ENCODE results near the gene BLOC1S2.
"Not testable (repeated sequence)": the region's sequence is repeated elsewhere in the genome, so short reads cannot be mapped to it uniquely, and the experiment has no call there.

BLOC1S2 gene

GRCh38 chr10:100286051-100287033 is at the start of gene BLOC1S2:
Gene BLOC1S2 (minus strand): TSS chr10:100286680. CDS start chr10:100286659, 21 bp downstream.
- DNase-seq: peak; percentile 85 to 87

- no peak for DNase-seq
These were observed 48.3 kb upstream of the BLOC1S2 start for GRCh38 chr10:100334762-100335161.

- no peak for DNase-seq
These were observed 47.4 kb upstream of the BLOC1S2 start for GRCh38 chr10:100333661-100334440.

DNA sequence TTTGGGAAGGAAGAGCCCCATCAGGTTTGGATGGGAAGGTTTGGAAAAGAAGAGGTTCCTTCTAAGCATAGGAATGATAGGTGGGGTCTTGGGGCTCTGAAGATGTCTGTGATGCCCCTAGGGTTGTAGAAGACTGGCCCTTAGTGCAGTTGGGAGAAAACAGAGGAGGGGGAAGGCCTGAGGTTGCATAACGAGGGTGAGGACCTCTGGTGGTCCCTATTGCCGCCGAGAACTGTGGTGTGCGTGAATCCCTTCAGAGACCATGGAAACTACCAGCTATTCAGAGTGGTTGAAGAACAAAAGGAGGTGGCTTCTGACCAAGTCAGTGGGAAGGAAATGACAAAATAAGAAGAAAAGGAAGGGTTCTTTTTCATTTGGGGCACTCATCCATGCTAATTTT is 46.6 kb upstream of the BLOC1S2 start:
- no peak for DNase-seq

GRCh38 chr10:100330079-100330478 is 43.6 kb upstream of the BLOC1S2 start, which contains the start of gene PKD2L1:
Gene PKD2L1 (minus strand): TSS chr10:100330228. CDS start chr10:100330103, 125 bp downstream.
- no peak for DNase-seq

- no peak for DNase-seq
These were observed 41.7 kb upstream of the BLOC1S2 start for GRCh38 chr10:100328198-100328597.

DNA sequence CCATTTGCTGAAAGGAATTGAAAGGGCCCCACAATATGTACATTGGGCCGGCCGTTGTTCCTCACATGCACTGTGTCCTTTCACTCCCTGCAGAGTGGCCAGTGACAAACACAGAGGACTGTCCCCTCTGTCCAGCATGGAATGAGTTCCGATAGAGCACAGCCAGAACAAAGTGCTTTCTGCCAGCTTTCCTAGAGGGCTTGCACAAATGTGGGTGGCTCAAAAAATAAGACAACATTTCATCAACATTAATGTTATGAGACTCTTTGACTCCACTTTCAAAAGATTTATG is 41.2 kb upstream of the BLOC1S2 start:
- DNase-seq: no peak

GRCh38 chr10:100327007-100327717 is 40.7 kb upstream of the BLOC1S2 start:
- DNase-seq: peak in 1 of 2 experiments; percentile 32

- no peak for DNase-seq
These were observed 38.7 kb upstream of the BLOC1S2 start for GRCh38 chr10:100325158-100325557.

DNA sequence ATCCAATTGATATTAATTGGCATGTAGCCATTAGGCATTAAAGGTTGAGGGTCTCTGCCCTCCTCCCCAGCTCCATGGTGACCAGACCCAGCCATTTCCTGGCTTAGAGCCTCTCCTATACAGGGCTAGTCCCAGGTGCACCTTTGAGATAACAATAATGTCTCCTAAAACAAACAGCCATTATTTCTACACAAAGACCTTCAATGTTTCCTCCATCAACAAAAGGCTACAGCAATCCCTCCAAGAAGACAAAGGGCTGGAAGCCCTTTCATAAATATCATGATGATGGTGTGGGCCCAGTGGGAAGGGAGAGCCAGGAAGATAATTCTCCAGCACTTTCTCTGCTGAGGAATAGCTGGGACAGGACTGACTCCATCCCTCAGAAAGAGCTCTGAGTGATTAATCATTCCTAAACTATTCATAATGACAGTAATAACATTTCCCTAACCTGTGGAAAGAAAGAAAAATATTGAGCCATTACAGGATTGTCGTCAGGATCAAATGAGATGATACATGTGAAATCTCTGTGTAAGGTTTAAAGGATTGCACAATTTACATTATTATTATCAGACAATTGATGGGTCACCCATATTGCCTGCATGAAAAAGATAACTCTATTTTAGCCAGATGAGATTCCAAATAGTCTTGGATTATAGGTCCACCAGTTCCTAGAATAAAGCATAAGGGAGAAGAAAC is 33.4 kb upstream of the BLOC1S2 start:
- DNase-seq: no peak

DNA sequence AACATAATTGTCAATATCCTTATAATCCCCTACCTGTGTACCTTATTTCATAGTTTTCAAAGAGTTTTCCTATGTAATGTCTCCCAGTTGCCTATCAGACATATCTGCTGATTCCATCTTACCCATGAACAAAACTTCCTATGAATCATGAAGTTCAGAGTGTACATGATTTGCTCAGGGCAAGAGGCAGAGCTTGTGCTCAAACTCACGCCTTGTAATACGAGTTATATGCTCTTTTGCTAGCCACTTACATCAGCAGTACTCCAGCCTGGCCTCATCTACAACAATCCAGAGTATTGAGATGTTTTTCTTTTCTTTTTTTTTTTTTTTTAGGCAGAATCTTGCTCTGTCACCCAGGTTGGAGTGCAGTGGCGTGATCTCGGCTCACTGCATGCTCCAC is 31.7 kb upstream of the BLOC1S2 start:
- no peak for DNase-seq

DNA sequence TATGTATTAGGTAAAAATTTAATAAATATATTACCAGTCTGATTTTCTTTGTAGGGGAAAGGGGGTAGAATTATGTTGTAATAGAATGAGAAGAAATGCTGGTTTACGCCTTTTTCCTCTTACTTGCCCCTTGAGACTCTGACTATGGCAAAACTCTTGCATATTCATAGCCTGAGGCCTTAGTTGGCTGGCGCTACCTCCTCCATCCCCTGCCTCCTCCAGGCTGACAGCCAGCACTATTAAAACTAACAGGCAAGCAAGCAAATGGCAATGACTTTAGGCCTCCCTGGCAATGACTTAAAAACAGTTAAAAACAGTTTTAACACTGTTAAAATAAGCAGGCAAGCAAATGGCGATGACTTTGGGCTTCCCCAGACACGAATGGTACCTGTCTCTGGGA is 29.1 kb upstream of the BLOC1S2 start:
- DNase-seq: no peak

DNA sequence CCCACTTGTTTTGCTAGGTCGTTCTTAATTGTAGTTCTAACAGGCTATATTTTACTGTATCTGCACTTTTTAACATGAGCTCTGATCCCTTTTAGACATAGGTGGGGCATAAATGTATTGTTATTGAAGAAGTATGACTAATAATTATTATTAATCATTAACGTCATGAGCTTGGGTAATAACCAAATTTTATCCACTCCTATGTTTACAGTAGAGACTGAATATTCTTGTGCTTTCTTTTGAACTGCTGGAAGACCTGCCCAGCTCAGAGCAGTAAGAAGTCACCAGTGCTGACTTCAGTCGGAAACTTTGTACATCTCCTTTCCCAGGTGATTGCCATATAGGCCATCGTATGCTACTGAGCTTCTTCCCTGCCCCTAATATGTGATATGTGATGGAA is 24.8 kb upstream of the BLOC1S2 start:
- no peak for DNase-seq

- DNase-seq: no peak
These were observed 21.2 kb upstream of the BLOC1S2 start for GRCh38 chr10:100307684-100308083.

DNA sequence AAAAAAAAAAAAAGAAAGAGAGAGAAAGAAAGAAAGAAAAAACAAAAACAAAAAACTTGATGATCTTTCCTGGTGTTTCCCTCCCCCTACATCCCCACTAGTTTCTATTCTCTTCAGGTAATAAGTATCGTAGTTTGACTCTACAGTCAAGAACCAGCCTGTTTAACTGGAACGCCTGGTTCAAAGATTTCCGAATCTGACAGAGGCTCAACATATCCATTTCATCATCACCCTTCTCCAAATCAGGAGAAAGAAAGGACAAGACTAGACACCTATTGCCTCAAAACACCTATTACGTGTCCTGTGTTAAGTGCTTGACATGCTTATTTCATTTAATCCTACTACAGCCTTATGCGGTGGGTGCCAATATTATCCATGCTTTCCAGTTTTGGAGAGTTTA is 20.4 kb upstream of the BLOC1S2 start:
- DNase-seq: no peak

- DNase-seq: no peak
These were observed 17.9 kb upstream of the BLOC1S2 start for GRCh38 chr10:100304414-100304813.

DNA sequence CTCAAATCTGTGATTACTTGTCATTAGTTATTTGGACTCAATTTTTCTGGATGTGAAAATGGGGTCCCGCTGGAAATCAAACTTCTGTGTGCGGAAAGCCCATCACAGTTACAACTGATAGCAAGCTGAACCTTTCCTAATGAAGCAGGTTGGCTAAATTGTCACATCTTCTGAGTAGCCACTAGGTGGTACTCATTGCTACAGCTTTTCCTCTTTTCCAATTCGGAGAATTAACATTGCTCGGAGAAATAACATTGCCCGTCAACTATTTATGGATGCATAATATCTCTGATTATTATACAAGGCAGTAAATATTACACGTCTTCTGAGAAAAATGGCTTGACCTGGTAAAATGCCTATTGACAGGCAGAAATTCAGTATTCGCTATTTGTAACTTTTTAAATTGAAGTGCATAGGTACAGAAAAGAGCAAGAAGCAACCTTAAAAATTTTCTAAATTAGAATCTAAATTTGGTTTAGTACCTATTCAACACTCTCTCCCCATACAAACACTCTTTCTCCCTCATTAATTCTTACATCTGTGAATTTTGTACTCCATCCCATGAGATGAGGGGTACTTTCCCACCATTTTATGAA is 17.3 kb upstream of the BLOC1S2 start:
- no peak for DNase-seq

DNA sequence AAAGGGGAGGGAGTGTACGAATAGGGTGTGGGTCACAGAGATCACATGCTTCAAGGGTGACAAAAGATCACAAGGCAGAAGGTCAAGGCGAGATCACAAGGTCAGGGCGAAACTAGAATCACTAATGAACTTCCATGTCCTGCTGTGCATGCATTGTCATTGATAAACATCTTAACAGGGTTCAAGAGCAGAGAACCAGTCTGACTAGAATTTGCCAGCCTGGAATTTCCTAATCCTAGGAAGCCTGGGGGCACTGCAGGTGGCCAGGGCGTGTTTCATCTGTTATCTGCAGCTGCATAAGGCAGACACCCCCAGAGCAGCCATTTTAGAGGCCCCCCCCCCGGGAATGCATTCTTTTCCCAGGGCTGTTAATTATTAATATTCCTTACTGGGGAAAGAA is 14.6 kb upstream of the BLOC1S2 start:
- DNase-seq: not testable (repeated sequence)

DNA sequence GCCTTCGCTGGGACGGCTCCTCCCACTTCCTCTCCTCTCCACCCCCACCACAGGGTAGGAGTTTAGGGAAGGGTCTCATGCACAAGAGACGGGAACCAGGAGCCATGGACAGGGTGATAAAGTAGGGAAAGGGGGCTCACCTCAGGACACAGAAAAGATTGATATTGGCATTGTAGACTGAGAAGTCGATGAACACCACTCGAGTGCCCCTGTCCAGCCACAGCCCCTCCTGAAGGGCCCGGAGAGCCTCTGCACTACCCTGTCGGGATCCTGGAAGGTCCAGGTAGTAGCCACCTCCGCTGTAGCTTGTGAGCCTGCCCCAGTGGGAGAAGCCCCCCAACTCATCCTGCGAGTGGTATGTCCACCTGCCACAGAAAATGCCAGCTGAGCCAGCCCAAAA is 10.8 kb upstream of the BLOC1S2 start:
- DNase-seq: no peak

- DNase-seq: no peak
These were observed 6.6 kb upstream of the BLOC1S2 start for GRCh38 chr10:100293066-100293465.

- DNase-seq: not testable (repeated sequence)
These were observed 5.8 kb upstream of the BLOC1S2 start for GRCh38 chr10:100292300-100292699.

- DNase-seq: no peak
These were observed 4.9 kb upstream of the BLOC1S2 start for GRCh38 chr10:100291356-100291755.
